B cell (primary cell): ENCODE results near the gene TKFC. TPM values are rescaled to one million over a fixed set of nuclear protein-coding genes. Genes with fewer than 3 reads are reported as not detected.

Source experiments
- ATAC-seq: fragments of 200-7000 bp; cut with Tn5 transposase; one replicate; pipeline ENCODE4 v1.10.0; 2021; ENCODE audit warnings: low read depth, mild to moderate bottlenecking, moderate number of reproducible peaks, moderate library complexity
- CTCF ChIA-PET: fragments of 350-600 bp; sonication (Branson Sonifier 250); formaldehyde crosslinking; loops from one replicate; lab custom pipeline; 2021; ENCODE audit warnings: antibody characterized with exemption, inconsistent platforms; lab: Charles Lee
- POLR2A ChIA-PET: fragments of 350-600 bp; sonication (Branson Sonifier 250); formaldehyde crosslinking; loops from one replicate; lab custom pipeline; 2021; ENCODE audit warnings: antibody characterized with exemption; lab: Charles Lee
- DNase-seq: peaks from one replicate; pipeline ENCODE4 v3.0.0; 2013
- H2AFZ ChIP-seq: 2 replicates; pipeline ENCODE4 v1.6.1; 2012; ENCODE audit warnings: mild to moderate bottlenecking, low read depth, low read length; ENCODE audit not compliant: insufficient read depth, poor library complexity, severe bottlenecking
- H3K27ac ChIP-seq, 2 donors: 1 replicate in 1 of 2; 2 replicates in 1 of 2; pipeline ENCODE4 v1.5.1; 2012 to 2013; ENCODE audit warnings: low read length in 2 of 2, mild to moderate bottlenecking in 2 of 2, moderate library complexity in 1 of 2
- H3K27me3 ChIP-seq, 4 experiments: fragments of 200-600 bp in 1 of 4; sonication (generic) in 1 of 4; replicated peaks in 1 of 4; 1 replicate in 2 of 4; 2 replicates in 2 of 4; pipeline versions ENCODE4 v1.6.1 to v1.7.0; 2013 to 2016; ENCODE audit warnings: low read length in 3 of 4, mild to moderate bottlenecking in 2 of 4, mixed read lengths in 1 of 4, moderate library complexity in 1 of 4; ENCODE audit not compliant: insufficient read depth in 4 of 4, control insufficient read depth in 3 of 4; ENCODE audit errors: control extremely low read depth in 1 of 4
- H3K36me3 ChIP-seq, 2 experiments: replicated peaks in 1 of 2; 1 replicate in 1 of 2; 2 replicates in 1 of 2; pipeline versions ENCODE4 v1.6.1 to v1.7.1; 2013; ENCODE audit warnings: low read length in 1 of 2; ENCODE audit not compliant: insufficient read depth in 2 of 2, control insufficient read depth in 1 of 2; ENCODE audit errors: control extremely low read depth in 1 of 2, extremely low read depth in 1 of 2
- H3K4me1 ChIP-seq, 2 donors: fragments of 200-600 bp in 1 of 2; sonication (generic) in 1 of 2; 1 replicate in 1 of 2; 2 replicates in 1 of 2; pipeline versions ENCODE4 v1.5.1 to v1.6.1; 2013 to 2017; ENCODE audit warnings: low read length in 2 of 2; ENCODE audit not compliant: control insufficient read depth in 2 of 2, insufficient read depth in 2 of 2
- H3K4me2 ChIP-seq: replicated peaks from 2 replicates; pipeline ENCODE3; 2012; ENCODE audit warnings: mild to moderate bottlenecking, low read depth, low read length; ENCODE audit not compliant: poor library complexity, severe bottlenecking
- H3K4me3 ChIP-seq, 5 experiments: fragments of 200-600 bp in 1 of 5; sonication (generic) in 1 of 5; 1 replicate in 3 of 5; 2 replicates in 2 of 5; pipeline versions ENCODE4 v1.5.1 to v1.7.0; 2011 to 2016; ENCODE audit warnings: low read length in 4 of 5, mild to moderate bottlenecking in 4 of 5, low read depth in 2 of 5, control low read depth in 1 of 5, moderate library complexity in 1 of 5; ENCODE audit not compliant: insufficient read depth in 1 of 5; ENCODE audit errors: control extremely low read depth in 1 of 5, extremely low read depth in 1 of 5
- H3K79me2 ChIP-seq: fragments of 200-600 bp; sonication (generic); one replicate; pipeline ENCODE4 v1.6.0; 2016; ENCODE audit warnings: low read length; ENCODE audit not compliant: control insufficient read depth, insufficient read depth
- H3K9ac ChIP-seq: fragments of 200-600 bp; sonication (generic); 2 replicates; pipeline ENCODE4 v1.6.1; 2017; ENCODE audit warnings: mild to moderate bottlenecking, low read length, moderate library complexity
- H3K9me3 ChIP-seq, 3 donors: one replicate each; pipeline versions ENCODE4 v1.6.1 to v1.7.1; 2013; ENCODE audit warnings: low read length in 2 of 3; ENCODE audit not compliant: control insufficient read depth in 2 of 3, insufficient read depth in 1 of 3; ENCODE audit errors: control extremely low read depth in 1 of 3
- H4K20me1 ChIP-seq: 2 replicates; pipeline ENCODE4 v1.6.0; 2012; ENCODE audit warnings: mild to moderate bottlenecking, low read length; ENCODE audit not compliant: insufficient read depth, control insufficient read depth, poor library complexity, severe bottlenecking
- H3K27ac Mint-ChIP-seq: one replicate; pipeline ENCODE4 v1.8.0; 2021; ENCODE audit warnings: mixed read lengths
- H3K27me3 Mint-ChIP-seq: one replicate; pipeline ENCODE4 v1.8.0; 2021; ENCODE audit warnings: mixed read lengths
- H3K4me1 Mint-ChIP-seq: one replicate; pipeline ENCODE4 v1.8.0; 2021; ENCODE audit warnings: mixed read lengths
- H3K4me3 Mint-ChIP-seq: one replicate; pipeline ENCODE4 v1.8.0; 2021; ENCODE audit warnings: mixed read lengths
- H3K9me3 Mint-ChIP-seq: one replicate; pipeline ENCODE4 v1.8.0; 2022; ENCODE audit warnings: mixed read lengths; ENCODE audit not compliant: insufficient read depth
- EZH2 ChIP-seq: IDR thresholded peaks from 2 replicates; pipeline ENCODE4 v1.6.1; 2012; ENCODE audit warnings: borderline replicate concordance, low read depth, mild to moderate bottlenecking, moderate library complexity, low read length; ENCODE audit not compliant: insufficient read depth, poor library complexity, severe bottlenecking
- WGBS: methylation state at CpG from one replicate; pipeline ENCODE4 v1.1.5; 2013; ENCODE audit warnings: missing lambda C conversion rate; ENCODE audit not compliant: insufficient coverage; 5-methylcytosine and 5-hydroxymethylcytosine counted together
- intact Hi-C: fragments of 100-400 bp; cut with micrococcal nuclease; formaldehyde crosslinking; loops from one replicate; pipeline ENCODE4 v1.10.0; 2022
- polyA minus RNA-seq: library from RNA; depleted of rRNA, polyadenylated mRNA; stranded (reverse); fragments of >200 nt; gene quantifications from 2 replicates; pipeline ENCODE4 v1.2.3, GENCODE V29; 2012
- polyA plus RNA-seq: library from polyadenylated mRNA; depleted of rRNA; stranded (reverse); fragments of >200 nt; gene quantifications from 2 replicates; pipeline ENCODE4 v1.2.3, GENCODE V29; 2012
- total RNA-seq, 2 donors: library from RNA; stranded (reverse); fragments of 120-200 nt in 1 of 2; gene quantifications; 1 replicate in 1 of 2; 2 replicates in 1 of 2; pipeline versions ENCODE4 v1.2.3 to v1.2.4, GENCODE V29; 2013 to 2022
- TF ChIP-seq, protein P1 (sequence below): fragments of 200-600 bp; IDR thresholded peaks from one replicate; pipeline ENCODE4 v1.8.0; 2022; ENCODE audit warnings: antibody characterized with exemption, mild to moderate bottlenecking

TKFC gene, protein sequence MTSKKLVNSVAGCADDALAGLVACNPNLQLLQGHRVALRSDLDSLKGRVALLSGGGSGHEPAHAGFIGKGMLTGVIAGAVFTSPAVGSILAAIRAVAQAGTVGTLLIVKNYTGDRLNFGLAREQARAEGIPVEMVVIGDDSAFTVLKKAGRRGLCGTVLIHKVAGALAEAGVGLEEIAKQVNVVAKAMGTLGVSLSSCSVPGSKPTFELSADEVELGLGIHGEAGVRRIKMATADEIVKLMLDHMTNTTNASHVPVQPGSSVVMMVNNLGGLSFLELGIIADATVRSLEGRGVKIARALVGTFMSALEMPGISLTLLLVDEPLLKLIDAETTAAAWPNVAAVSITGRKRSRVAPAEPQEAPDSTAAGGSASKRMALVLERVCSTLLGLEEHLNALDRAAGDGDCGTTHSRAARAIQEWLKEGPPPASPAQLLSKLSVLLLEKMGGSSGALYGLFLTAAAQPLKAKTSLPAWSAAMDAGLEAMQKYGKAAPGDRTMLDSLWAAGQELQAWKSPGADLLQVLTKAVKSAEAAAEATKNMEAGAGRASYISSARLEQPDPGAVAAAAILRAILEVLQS
- total RNA-seq (68.2 and 86.3 TPM in 2 replicates), polyA plus RNA-seq (72.2 and 82.3 TPM in 2 replicates), polyA minus RNA-seq (43.8 and 45.2 TPM in 2 replicates)
- 32.0 TPM for total RNA-seq (2013)

DNA sequence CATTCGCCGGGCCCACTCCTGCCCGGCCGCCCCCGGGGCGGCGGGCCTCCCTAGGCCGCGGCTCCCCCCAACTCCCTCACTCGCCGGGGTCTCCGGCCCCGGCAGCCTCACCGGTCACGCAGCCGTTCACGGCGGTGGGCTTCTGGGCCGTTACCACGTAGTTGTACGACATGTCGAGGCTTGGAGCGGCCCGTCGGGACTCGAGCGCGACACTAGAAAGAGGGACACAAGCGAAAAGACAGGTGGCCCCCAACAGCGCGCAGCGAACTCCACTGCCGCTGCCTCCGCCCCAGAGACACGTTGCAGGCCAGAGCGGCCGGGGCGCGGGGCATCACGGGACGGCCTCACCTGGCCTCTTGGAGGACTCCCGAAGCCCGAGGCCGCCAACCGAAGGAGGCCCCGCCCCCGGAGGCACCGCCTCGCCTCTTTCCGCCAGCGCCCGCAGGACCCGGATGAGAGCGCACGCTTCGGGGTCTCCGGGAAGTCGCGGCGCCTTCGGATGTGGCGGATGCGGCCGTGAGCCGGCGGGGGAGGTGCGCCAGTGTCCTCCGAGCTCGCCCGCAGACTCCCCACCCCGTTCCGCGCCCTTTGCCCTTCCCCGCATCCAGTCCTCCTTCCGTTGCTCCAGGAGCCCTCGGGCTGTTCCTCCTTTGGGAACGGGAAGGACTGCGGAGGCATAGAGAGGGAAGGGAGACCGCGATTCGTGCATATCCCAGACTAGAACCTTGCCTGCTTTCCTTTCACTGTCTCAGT lies at the start of gene TKFC, which contains the start of gene DDB1:
TKFC (plus strand) TSS at position 432 of the 753 bp plus-strand sequence. CDS start 1,501 bp downstream, outside the sequence.
DDB1 (minus strand) TSS at position 309 of the 753 bp plus-strand sequence; CDS start at position 172, 137 bp downstream.
- Histone ChIP-seq H4K20me1 (peaks cover 29% of the 10 kb centered on the region), H3K9me3 (no peaks in the 10 kb centered on the region), H3K79me2 (peaks cover 56% of the 10 kb centered on the region), H3K4me1 (peaks cover 30 to 35% of the 10 kb centered on the region in 2 donors), H3K36me3 (peaks cover 8 to 15% of the 10 kb centered on the region in 2 experiments), H3K4me3 (peak within 1 kb of the TSS; percentile 75 to 97 (median 84)), H3K27ac (peak within 1 kb of the TSS; percentile 76 to 88), H3K9ac (peak within 1 kb of the TSS; percentile 82), H3K27me3 (no peaks in the 10 kb centered on the region), H3K4me2 (peak within 1 kb of the TSS; percentile 88), H2AFZ (peak within 1 kb of the TSS; percentile 86)
- Mint-ChIP-seq H3K27me3 (no peaks in the 10 kb centered on the region), H3K27ac (peak within 1 kb of the TSS; percentile 97), H3K4me3 (peak within 1 kb of the TSS; percentile 98), H3K4me1 (peaks cover 62% of the 10 kb centered on the region), H3K9me3 (no peaks in the 10 kb centered on the region)
- CTCF ChIA-PET, result interaction anchor here (0.9 to 11.2 kb wide), 6 partner anchors 13 to 97 kb away, joined by 3 to 649 read pairs (median 10); partner anchors contain the start of genes CPSF7, CYB561A3, SDHAF2 and TMEM138
- ATAC-seq (peak; percentile 93), DNase-seq (peak; percentile 91)
- intact Hi-C loops, result loop anchor here (1.0 to 5.0 kb wide), 3 partner anchors 97 to 491 kb away; partner anchors contain the start of genes CCDC86, SDHAF2 and VPS37C
- no peak for TF ChIP-seq EZH2
- TF ChIP-seq, protein P1, sequence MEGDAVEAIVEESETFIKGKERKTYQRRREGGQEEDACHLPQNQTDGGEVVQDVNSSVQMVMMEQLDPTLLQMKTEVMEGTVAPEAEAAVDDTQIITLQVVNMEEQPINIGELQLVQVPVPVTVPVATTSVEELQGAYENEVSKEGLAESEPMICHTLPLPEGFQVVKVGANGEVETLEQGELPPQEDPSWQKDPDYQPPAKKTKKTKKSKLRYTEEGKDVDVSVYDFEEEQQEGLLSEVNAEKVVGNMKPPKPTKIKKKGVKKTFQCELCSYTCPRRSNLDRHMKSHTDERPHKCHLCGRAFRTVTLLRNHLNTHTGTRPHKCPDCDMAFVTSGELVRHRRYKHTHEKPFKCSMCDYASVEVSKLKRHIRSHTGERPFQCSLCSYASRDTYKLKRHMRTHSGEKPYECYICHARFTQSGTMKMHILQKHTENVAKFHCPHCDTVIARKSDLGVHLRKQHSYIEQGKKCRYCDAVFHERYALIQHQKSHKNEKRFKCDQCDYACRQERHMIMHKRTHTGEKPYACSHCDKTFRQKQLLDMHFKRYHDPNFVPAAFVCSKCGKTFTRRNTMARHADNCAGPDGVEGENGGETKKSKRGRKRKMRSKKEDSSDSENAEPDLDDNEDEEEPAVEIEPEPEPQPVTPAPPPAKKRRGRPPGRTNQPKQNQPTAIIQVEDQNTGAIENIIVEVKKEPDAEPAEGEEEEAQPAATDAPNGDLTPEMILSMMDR, result no peak
- whole genome bisulfite sequencing, result under 1% methylated on average over 71 of the region's 81 CpGs
- POLR2A ChIA-PET, result interaction anchor here (0.8 to 2.1 kb wide), 6 partner anchors 24 to 97 kb away, joined by 3 to 12 read pairs (median 4); partner anchors contain the start of genes CPSF7, CYB561A3, SDHAF2 and TMEM138
